Colon (tissue), 2 donors: ENCODE data around the gene HTR3D.
"Not testable (repeated sequence)": the region's sequence is repeated elsewhere in the genome, so short reads cannot be mapped to it uniquely, and the experiment has no call there.

Experiments
- FAIRE-seq: peaks from 2 replicates; lab custom pipeline; 2012; peaks lifted over from hg19 to GRCh38; lab: Jason Lieb, UNC
- donor health status: control.
- donor health status: control.

HTR3D gene

GRCh38 chr3:184031187-184031792 lies at the start of gene HTR3D:
HTR3D (plus strand) TSS chr3:184031742; CDS start chr3:184031742, 0 bp downstream.
- no peak for FAIRE-seq

GRCh38 chr3:183981990-183982644 lies 49.4 kb upstream of the HTR3D start:
- no peak for FAIRE-seq

GRCh38 chr3:183984127-183984740 lies 47.3 kb upstream of the HTR3D start:
- no peak for FAIRE-seq

- no peak for FAIRE-seq
Measured at GRCh38 chr3:183984749-183985729, 46.5 kb upstream of the HTR3D start.

- no peak for FAIRE-seq
Measured at GRCh38 chr3:183987000-183987600, 44.4 kb upstream of the HTR3D start.

- no peak for FAIRE-seq
Measured at GRCh38 chr3:183988216-183988790, 43.2 kb upstream of the HTR3D start.

- FAIRE-seq = no peak
Measured at GRCh38 chr3:183991403-183991802, 40.1 kb upstream of the HTR3D start.

- no peak for FAIRE-seq
Measured at GRCh38 chr3:184001761-184002160, 29.8 kb upstream of the HTR3D start.

GRCh38 chr3:184002469-184002868 lies 29.1 kb upstream of the HTR3D start:
- no peak for FAIRE-seq

GRCh38 chr3:184003187-184003967 lies 28.2 kb upstream of the HTR3D start:
- FAIRE-seq = no peak

- FAIRE-seq = no peak
Measured at GRCh38 chr3:184004476-184004875, 27.1 kb upstream of the HTR3D start.

GRCh38 chr3:184005941-184006507 lies 25.5 kb upstream of the HTR3D start:
- FAIRE-seq = no peak

GRCh38 chr3:184007143-184007813 lies 24.3 kb upstream of the HTR3D start:
- not testable (repeated sequence) for FAIRE-seq

GRCh38 chr3:184008161-184008560 lies 23.4 kb upstream of the HTR3D start:
- no peak for FAIRE-seq

GRCh38 chr3:184011230-184011876 lies 20.2 kb upstream of the HTR3D start:
- FAIRE-seq = no peak

GRCh38 chr3:184011937-184012889 lies 19.3 kb upstream of the HTR3D start:
- no peak for FAIRE-seq

GRCh38 chr3:184015381-184016019 lies 16.0 kb upstream of the HTR3D start:
- FAIRE-seq = no peak

GRCh38 chr3:184016169-184016570 lies 15.4 kb upstream of the HTR3D start:
- no peak for FAIRE-seq
